ENCODE measurements around the gene PRRC2B.

The PRRC2B gene

GRCh38 chr9:131382850-131383729 is 10.8 kb upstream of the PRRC2B start:
- no peaks in the 10 kb centered on the region for H3K36me3 ChIP-seq (replicated peaks)
- peak; percentile 58 for DNase-seq
- in situ Hi-C loops (cut with HindIII; ENCODE audit: low pct_ligation_motif_present, low sequenced_read_pairs) = no loop called here
- no peaks in the 10 kb centered on the region for H3K27me3 ChIP-seq (replicated peaks)
- H3K27ac ChIP-seq = no peak overlapping the region
- no peak overlapping the region for H3K4me3 ChIP-seq (ENCODE audit: low read depth, low read length)
- TF ChIP-seq CTCF (IDR thresholded peaks at IDR 0.05; ENCODE audit: low read depth, low read length, missing control alignments) = no peak

GRCh38 chr9:131385296-131385695 is 8.6 kb upstream of the PRRC2B start:
- H3K27ac ChIP-seq = no peak overlapping the region
- TF ChIP-seq CTCF (IDR thresholded peaks at IDR 0.05; ENCODE audit: low read depth, low read length, missing control alignments) = no peak
- no peak overlapping the region for H3K4me3 ChIP-seq (ENCODE audit: low read depth, low read length)
- in situ Hi-C loops (cut with HindIII; ENCODE audit: low pct_ligation_motif_present, low sequenced_read_pairs) = no loop called here
- DNase-seq = no peak
- no peaks in the 10 kb centered on the region for H3K27me3 ChIP-seq (replicated peaks)
- H3K36me3 ChIP-seq (replicated peaks) = no peaks in the 10 kb centered on the region

GRCh38 chr9:131386281-131386680 is 7.6 kb upstream of the PRRC2B start:
- no peak for DNase-seq
- H3K27ac ChIP-seq = no peak overlapping the region
- no peaks in the 10 kb centered on the region for H3K27me3 ChIP-seq (replicated peaks)
- peak; percentile 32 for TF ChIP-seq CTCF (IDR thresholded peaks at IDR 0.05; ENCODE audit: low read depth, low read length, missing control alignments)
- in situ Hi-C loops (cut with HindIII; ENCODE audit: low pct_ligation_motif_present, low sequenced_read_pairs) = no loop called here
- no peaks in the 10 kb centered on the region for H3K36me3 ChIP-seq (replicated peaks)
- no peak overlapping the region for H3K4me3 ChIP-seq (ENCODE audit: low read depth, low read length)

GRCh38 chr9:131387394-131387793 is 6.5 kb upstream of the PRRC2B start:
- Histone ChIP-seq H3K27ac (no peak overlapping the region), H3K27me3 (replicated peaks) (no peaks in the 10 kb centered on the region), H3K4me3 (ENCODE audit: low read depth, low read length) (no peak overlapping the region), H3K36me3 (replicated peaks) (no peaks in the 10 kb centered on the region)
- in situ Hi-C loops (cut with HindIII; ENCODE audit: low pct_ligation_motif_present, low sequenced_read_pairs) = no loop called here
- TF ChIP-seq CTCF (IDR thresholded peaks at IDR 0.05; ENCODE audit: low read depth, low read length, missing control alignments) = no peak
- no peak for DNase-seq

- H3K4me3 ChIP-seq (ENCODE audit: low read depth, low read length) = no peak overlapping the region
- no peak overlapping the region for H3K27ac ChIP-seq
- no peak for DNase-seq
- peaks cover 2% of the 10 kb centered on the region for H3K36me3 ChIP-seq (replicated peaks)
- no peaks in the 10 kb centered on the region for H3K27me3 ChIP-seq (replicated peaks)
- in situ Hi-C loops (cut with HindIII; ENCODE audit: low pct_ligation_motif_present, low sequenced_read_pairs) = no loop called here
- TF ChIP-seq CTCF (IDR thresholded peaks at IDR 0.05; ENCODE audit: low read depth, low read length, missing control alignments) = no peak
Observed at GRCh38 chr9:131391020-131391419, 2.9 kb upstream of the PRRC2B start.

- peaks cover 2% of the 10 kb centered on the region for H3K36me3 ChIP-seq (replicated peaks)
- in situ Hi-C loops (cut with HindIII; ENCODE audit: low pct_ligation_motif_present, low sequenced_read_pairs) = no loop called here
- H3K27ac ChIP-seq = no peak overlapping the region
- TF ChIP-seq CTCF (IDR thresholded peaks at IDR 0.05; ENCODE audit: low read depth, low read length, missing control alignments) = no peak
- no peaks in the 10 kb centered on the region for H3K27me3 ChIP-seq (replicated peaks)
- no peak overlapping the region for H3K4me3 ChIP-seq (ENCODE audit: low read depth, low read length)
- no peak for DNase-seq
Observed at GRCh38 chr9:131391504-131391903, 2.4 kb upstream of the PRRC2B start.

All from brain microvascular endothelial cell (primary cell).